ENCODE data around the gene RASSF8. TPM values are rescaled to one million over a fixed set of nuclear protein-coding genes. Genes with fewer than 3 reads are reported as not detected.

The RASSF8 gene
- total RNA-seq, 1 donor from 2014 or later, result 39.5 TPM

GRCh38 chr12:25925064-25925463 lies 33.4 kb upstream of the RASSF8 start:
- Mint-ChIP-seq H3K27ac (ENCODE audit: unreplicated experiment) (no peak overlapping the region), H3K4me3 (ENCODE audit: unreplicated experiment) (no peak overlapping the region), H3K4me1 (ENCODE audit: low read depth, unreplicated experiment) (no peaks in the 10 kb centered on the region), H3K9me3 (ENCODE audit: unreplicated experiment) (no peaks in the 10 kb centered on the region), H3K36me3 (ENCODE audit: low read depth, unreplicated experiment) (no peaks in the 10 kb centered on the region), H3K27me3 (ENCODE audit: low read depth, unreplicated experiment) (peaks cover 2% of the 10 kb centered on the region)
- H2AFZ ChIP-seq (ENCODE audit: low read depth, low read length), result no peak overlapping the region
- H3K79me2 ChIP-seq (ENCODE audit: insufficient read depth, low read length), result no peaks in the 10 kb centered on the region
- no peak for DNase-seq (ENCODE audit: low read depth)
- TF ChIP-seq CTCF (IDR thresholded peaks at IDR 0.05; ENCODE audit: insufficient read depth, low read depth, low read length), result no peak
- TF ChIP-seq EZH2 (IDR thresholded peaks at IDR 0.05; ENCODE audit: insufficient read depth, low read length), result no peak
- no peaks in the 10 kb centered on the region for H3K36me3 ChIP-seq (ENCODE audit: insufficient read depth, low read length)
- H3K4me1 ChIP-seq (ENCODE audit: insufficient read depth, low read length), result no peaks in the 10 kb centered on the region
- no peaks in the 10 kb centered on the region for H3K27me3 ChIP-seq (ENCODE audit: insufficient read depth, low read length)
- no peak for FAIRE-seq
- H3K9me3 ChIP-seq (ENCODE audit: insufficient read depth, low read depth, low read length), result no peaks in the 10 kb centered on the region
- no peak overlapping the region for H3K4me3 ChIP-seq (ENCODE audit: insufficient read depth, low read depth, low read length)
- no peaks in the 10 kb centered on the region for H4K20me1 ChIP-seq (ENCODE audit: insufficient read depth, low read length)
- H3K27ac ChIP-seq (ENCODE audit: low read depth, low read length), result no peak overlapping the region
- H3K9ac ChIP-seq (ENCODE audit: low read length), result no peak overlapping the region
- H3K4me2 ChIP-seq (ENCODE audit: low read length), result no peak overlapping the region

- H3K4me1 ChIP-seq (ENCODE audit: insufficient read depth, low read length), result no peaks in the 10 kb centered on the region
- H3K36me3 Mint-ChIP-seq (ENCODE audit: low read depth, unreplicated experiment), result no peaks in the 10 kb centered on the region
- H3K27ac ChIP-seq (ENCODE audit: low read depth, low read length), result no peak overlapping the region
- H3K27me3 Mint-ChIP-seq (ENCODE audit: low read depth, unreplicated experiment), result peaks cover 5% of the 10 kb centered on the region
- H2AFZ ChIP-seq (ENCODE audit: low read depth, low read length), result no peak overlapping the region
- H3K36me3 ChIP-seq (ENCODE audit: insufficient read depth, low read length), result no peaks in the 10 kb centered on the region
- DNase-seq (ENCODE audit: low read depth) (no peak), FAIRE-seq (no peak)
- H3K4me3 ChIP-seq (ENCODE audit: insufficient read depth, low read depth, low read length), result no peak overlapping the region
- no peaks in the 10 kb centered on the region for H3K4me1 Mint-ChIP-seq (ENCODE audit: low read depth, unreplicated experiment)
- H3K9me3 ChIP-seq (ENCODE audit: insufficient read depth, low read depth, low read length), result no peaks in the 10 kb centered on the region
- H3K27ac Mint-ChIP-seq (ENCODE audit: unreplicated experiment), result no peak overlapping the region
- H3K9ac ChIP-seq (ENCODE audit: low read length), result no peak overlapping the region
- no peaks in the 10 kb centered on the region for H4K20me1 ChIP-seq (ENCODE audit: insufficient read depth, low read length)
- no peak overlapping the region for H3K4me3 Mint-ChIP-seq (ENCODE audit: unreplicated experiment)
- TF ChIP-seq CTCF (IDR thresholded peaks at IDR 0.05; ENCODE audit: insufficient read depth, low read depth, low read length) (no peak), EZH2 (IDR thresholded peaks at IDR 0.05; ENCODE audit: insufficient read depth, low read length) (no peak)
- H3K79me2 ChIP-seq (ENCODE audit: insufficient read depth, low read length), result no peaks in the 10 kb centered on the region
- no peak overlapping the region for H3K4me2 ChIP-seq (ENCODE audit: low read length)
- no peaks in the 10 kb centered on the region for H3K9me3 Mint-ChIP-seq (ENCODE audit: unreplicated experiment)
- no peaks in the 10 kb centered on the region for H3K27me3 ChIP-seq (ENCODE audit: insufficient read depth, low read length)
Observed at GRCh38 chr12:25926536-25926935, 31.9 kb upstream of the RASSF8 start.

- no peaks in the 10 kb centered on the region for H4K20me1 ChIP-seq (ENCODE audit: insufficient read depth, low read length)
- no peak for FAIRE-seq
Observed at GRCh38 chr12:25929142-25929541, 29.3 kb upstream of the RASSF8 start.

More at GRCh38 chr12:25929142-25929541, 29.3 kb upstream of the RASSF8 start:
- Histone ChIP-seq H3K4me3 (ENCODE audit: insufficient read depth, low read depth, low read length) (no peak overlapping the region), H3K36me3 (ENCODE audit: insufficient read depth, low read length) (no peaks in the 10 kb centered on the region), H3K9me3 (ENCODE audit: insufficient read depth, low read depth, low read length) (no peaks in the 10 kb centered on the region), H3K4me2 (ENCODE audit: low read length) (no peak overlapping the region), H2AFZ (ENCODE audit: low read depth, low read length) (no peak overlapping the region), H3K79me2 (ENCODE audit: insufficient read depth, low read length) (no peaks in the 10 kb centered on the region), H3K9ac (ENCODE audit: low read length) (no peak overlapping the region), H3K27me3 (ENCODE audit: insufficient read depth, low read length) (no peaks in the 10 kb centered on the region), H3K27ac (ENCODE audit: low read depth, low read length) (no peak overlapping the region), H3K4me1 (ENCODE audit: insufficient read depth, low read length) (no peaks in the 10 kb centered on the region)
- H3K4me3 Mint-ChIP-seq (ENCODE audit: unreplicated experiment), result no peak overlapping the region
- H3K27me3 Mint-ChIP-seq (ENCODE audit: low read depth, unreplicated experiment), result peaks cover 5% of the 10 kb centered on the region
- peak; percentile 14 for DNase-seq (ENCODE audit: low read depth)
- no peak for TF ChIP-seq CTCF (IDR thresholded peaks at IDR 0.05; ENCODE audit: insufficient read depth, low read depth, low read length)
- TF ChIP-seq EZH2 (IDR thresholded peaks at IDR 0.05; ENCODE audit: insufficient read depth, low read length), result no peak
- H3K4me1 Mint-ChIP-seq (ENCODE audit: low read depth, unreplicated experiment), result no peaks in the 10 kb centered on the region
- no peaks in the 10 kb centered on the region for H3K36me3 Mint-ChIP-seq (ENCODE audit: low read depth, unreplicated experiment)
- no peaks in the 10 kb centered on the region for H3K9me3 Mint-ChIP-seq (ENCODE audit: unreplicated experiment)
- no peak overlapping the region for H3K27ac Mint-ChIP-seq (ENCODE audit: unreplicated experiment)
